HG03558 (cell line): ENCODE data around the gene PREX1.

Experiments used
- ATAC-seq: cut with Tn5 transposase; IDR thresholded peaks from one replicate; pipeline ENCODE4 v1.9.1; 2021; ENCODE audit warnings: moderate number of reproducible peaks; ENCODE audit not compliant: unreplicated experiment; ENCODE audit errors: extremely low read depth

PREX1 gene

GRCh38 chr20:48738399-48739304 is 89.1 kb downstream of the PREX1 start:
- peak; percentile 58 for ATAC-seq

- no peak for ATAC-seq
Observed at GRCh38 chr20:48738094-48738398, 89.8 kb downstream of the PREX1 start.

GRCh38 chr20:48737434-48738093 is 90.2 kb downstream of the PREX1 start:
- no peak for ATAC-seq

- no peak for ATAC-seq
Observed at GRCh38 chr20:48736636-48737035, 91.2 kb downstream of the PREX1 start.

GRCh38 chr20:48736231-48736630 is 91.6 kb downstream of the PREX1 start:
- no peak for ATAC-seq

GRCh38 chr20:48735112-48735511 is 92.7 kb downstream of the PREX1 start:
- no peak for ATAC-seq

- no peak for ATAC-seq
Observed at GRCh38 chr20:48734104-48734749, 93.6 kb downstream of the PREX1 start.

- ATAC-seq: no peak
Observed at GRCh38 chr20:48733296-48733790, 94.5 kb downstream of the PREX1 start.

GRCh38 chr20:48732081-48732829 is 95.5 kb downstream of the PREX1 start:
- ATAC-seq: no peak

GRCh38 chr20:48731536-48731935 is 96.3 kb downstream of the PREX1 start:
- no peak for ATAC-seq

- ATAC-seq: no peak
Observed at GRCh38 chr20:48730977-48731376, 96.8 kb downstream of the PREX1 start.

GRCh38 chr20:48729538-48729937 is 98.3 kb downstream of the PREX1 start:
- ATAC-seq: no peak

GRCh38 chr20:48728042-48728825 is 99.6 kb downstream of the PREX1 start:
- no peak for ATAC-seq

- no peak for ATAC-seq
Observed at GRCh38 chr20:48727226-48727625, 100.6 kb downstream of the PREX1 start.

- no peak for ATAC-seq
Observed at GRCh38 chr20:48725555-48725991, 102.2 kb downstream of the PREX1 start.

- no peak for ATAC-seq
Observed at GRCh38 chr20:48724891-48725554, 102.8 kb downstream of the PREX1 start.

GRCh38 chr20:48724382-48724781 is 103.4 kb downstream of the PREX1 start:
- ATAC-seq: no peak

GRCh38 chr20:48723308-48724264 is 104.2 kb downstream of the PREX1 start:
- no peak for ATAC-seq
